Neural progenitor cell (in vitro differentiated cells): ENCODE measurements around the gene GPAM. TPM values are rescaled to one million over a fixed set of nuclear protein-coding genes. Genes with fewer than 3 reads are reported as not detected.
"Not testable (repeated sequence)": the region's sequence is repeated elsewhere in the genome, so short reads cannot be mapped to it uniquely, and the experiment has no call there.

Experiments used
- DNase-seq: peaks from one replicate; pipeline ENCODE4 v3.0.0-alpha.2; 2016; ENCODE audit warnings: low spot score
- H2AFZ ChIP-seq: fragments of 200-600 bp; sonication (generic); replicated peaks from 2 replicates; pipeline ENCODE4 v1.6.1; 2016; ENCODE audit warnings: antibody characterized with exemption
- H3F3A ChIP-seq: fragments of 200-600 bp; sonication (generic); 2 replicates; pipeline ENCODE4 v1.6.1; 2016; ENCODE audit warnings: antibody characterized with exemption, low read depth
- H3K27ac ChIP-seq: fragments of 200-600 bp; sonication (generic); 2 replicates; pipeline ENCODE4 v1.5.1; 2016; ENCODE audit warnings: mild to moderate bottlenecking
- H3K27me3 ChIP-seq: fragments of 200-600 bp; sonication (generic); 2 replicates; pipeline ENCODE4 v1.6.1; 2016; ENCODE audit warnings: mild to moderate bottlenecking, moderate library complexity
- H3K36me3 ChIP-seq: fragments of 200-600 bp; sonication (generic); 2 replicates; pipeline ENCODE4 v1.5.1; 2016
- H3K4me1 ChIP-seq: fragments of 200-600 bp; sonication (generic); 2 replicates; pipeline ENCODE4 v1.6.1; 2016; ENCODE audit warnings: mixed run types
- H3K4me2 ChIP-seq: fragments of 200-600 bp; sonication (generic); 2 replicates; pipeline ENCODE4 v1.6.1; 2016
- H3K4me3 ChIP-seq: fragments of 200-600 bp; sonication (generic); 2 replicates; pipeline ENCODE4 v1.5.1; 2016
- H3K79me2 ChIP-seq: fragments of 200-600 bp; sonication (generic); 2 replicates; pipeline ENCODE4 v1.6.1; 2016; ENCODE audit warnings: low read depth
- H3K9ac ChIP-seq: fragments of 200-600 bp; sonication (generic); 2 replicates; pipeline ENCODE4 v1.6.1; 2016
- H3K9me3 ChIP-seq: fragments of 200-600 bp; sonication (generic); 2 replicates; pipeline ENCODE4 v1.5.1; 2016; ENCODE audit warnings: low read depth
- H4K20me1 ChIP-seq: fragments of 200-600 bp; sonication (generic); 2 replicates; pipeline ENCODE4 v1.6.1; 2016; ENCODE audit warnings: low read depth
- H3K27ac Mint-ChIP-seq: 3 replicates; pipeline ENCODE4 v1.8.0; 2021; ENCODE audit warnings: mixed read lengths
- H3K27me3 Mint-ChIP-seq: 2 replicates; pipeline ENCODE4 v1.8.0; 2022; ENCODE audit warnings: low read depth, mild to moderate bottlenecking, inconsistent platforms, moderate library complexity, mixed read lengths; ENCODE audit not compliant: insufficient read depth
- H3K36me3 Mint-ChIP-seq: 3 replicates; pipeline ENCODE4 v1.8.0; 2021; ENCODE audit warnings: mixed read lengths
- H3K4me1 Mint-ChIP-seq: 3 replicates; pipeline ENCODE4 v1.8.0; 2021; ENCODE audit warnings: mixed read lengths
- H3K4me3 Mint-ChIP-seq: 3 replicates; pipeline ENCODE4 v1.8.0; 2021; ENCODE audit warnings: mild to moderate bottlenecking, moderate library complexity, mixed read lengths
- H3K9me3 Mint-ChIP-seq: 3 replicates; pipeline ENCODE4 v1.8.0; 2020; ENCODE audit warnings: mixed read lengths
- EZH2 ChIP-seq: fragments of 200-600 bp; sonication (generic); IDR thresholded peaks from 2 replicates; pipeline ENCODE4 v1.6.1; 2017; ENCODE audit warnings: antibody characterized with exemption, mild to moderate bottlenecking, moderate library complexity
- EZH2phosphoT487 ChIP-seq: fragments of 200-600 bp; sonication (generic); IDR thresholded peaks from 2 replicates; pipeline ENCODE4 v1.6.1; 2017; ENCODE audit warnings: antibody characterized with exemption
- total RNA-seq: library from RNA; depleted of rRNA; stranded (reverse); fragments of >200 nt; gene quantifications from 2 replicates; pipeline ENCODE4 v1.2.3, GENCODE V29; 2015; ENCODE audit warnings: low replicate concordance
- TF ChIP-seq, protein P1 (sequence below): fragments of 200-600 bp; sonication (generic); IDR thresholded peaks from 2 replicates; pipeline ENCODE4 v1.5.1; 2017; ENCODE audit warnings: antibody characterized with exemption, mild to moderate bottlenecking

The GPAM gene
- total RNA-seq, 1 donor from 2014 or later, result 18.9 TPM

DNA sequence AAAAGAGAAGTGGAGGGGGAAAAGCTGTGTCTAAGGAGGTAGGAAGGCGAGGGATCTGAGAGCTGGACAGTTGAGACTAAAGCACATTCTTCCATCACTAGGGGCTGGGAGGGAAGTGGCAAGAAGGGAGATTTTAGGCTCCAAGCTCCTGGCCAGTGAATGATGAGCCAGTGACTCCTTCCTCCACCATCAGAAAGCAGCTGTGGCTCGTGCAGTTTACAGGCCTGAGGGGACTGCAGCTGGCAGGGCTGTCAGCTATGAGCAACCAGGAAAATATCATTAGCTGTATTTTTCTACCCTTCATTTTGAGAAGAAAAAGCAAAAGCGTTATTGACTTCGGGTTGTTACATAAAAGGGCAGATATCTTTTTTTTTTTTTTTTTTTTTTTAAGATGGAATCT is 60.7 kb downstream of the GPAM start:
- H3K36me3 Mint-ChIP-seq, result no peaks in the 10 kb centered on the region
- H3K4me1 ChIP-seq, result no peaks in the 10 kb centered on the region
- no peak overlapping the region for H3K4me3 ChIP-seq
- H3K4me2 ChIP-seq, result no peak overlapping the region
- H3K27ac Mint-ChIP-seq, result no peak overlapping the region
- H3K27ac ChIP-seq, result no peak overlapping the region
- no peaks in the 10 kb centered on the region for H3K36me3 ChIP-seq
- H3K27me3 ChIP-seq, result no peaks in the 10 kb centered on the region
- no peak overlapping the region for H2AFZ ChIP-seq
- H3K9me3 ChIP-seq, result no peaks in the 10 kb centered on the region
- H3K27me3 Mint-ChIP-seq, result peaks cover 14% of the 10 kb centered on the region
- H3K4me1 Mint-ChIP-seq, result peaks cover 2% of the 10 kb centered on the region
- H3K79me2 ChIP-seq, result no peaks in the 10 kb centered on the region
- H3K9me3 Mint-ChIP-seq, result peaks cover 2% of the 10 kb centered on the region
- no peak for DNase-seq
- H4K20me1 ChIP-seq, result no peaks in the 10 kb centered on the region
- no peaks in the 10 kb centered on the region for H3F3A ChIP-seq
- TF ChIP-seq, protein P1, sequence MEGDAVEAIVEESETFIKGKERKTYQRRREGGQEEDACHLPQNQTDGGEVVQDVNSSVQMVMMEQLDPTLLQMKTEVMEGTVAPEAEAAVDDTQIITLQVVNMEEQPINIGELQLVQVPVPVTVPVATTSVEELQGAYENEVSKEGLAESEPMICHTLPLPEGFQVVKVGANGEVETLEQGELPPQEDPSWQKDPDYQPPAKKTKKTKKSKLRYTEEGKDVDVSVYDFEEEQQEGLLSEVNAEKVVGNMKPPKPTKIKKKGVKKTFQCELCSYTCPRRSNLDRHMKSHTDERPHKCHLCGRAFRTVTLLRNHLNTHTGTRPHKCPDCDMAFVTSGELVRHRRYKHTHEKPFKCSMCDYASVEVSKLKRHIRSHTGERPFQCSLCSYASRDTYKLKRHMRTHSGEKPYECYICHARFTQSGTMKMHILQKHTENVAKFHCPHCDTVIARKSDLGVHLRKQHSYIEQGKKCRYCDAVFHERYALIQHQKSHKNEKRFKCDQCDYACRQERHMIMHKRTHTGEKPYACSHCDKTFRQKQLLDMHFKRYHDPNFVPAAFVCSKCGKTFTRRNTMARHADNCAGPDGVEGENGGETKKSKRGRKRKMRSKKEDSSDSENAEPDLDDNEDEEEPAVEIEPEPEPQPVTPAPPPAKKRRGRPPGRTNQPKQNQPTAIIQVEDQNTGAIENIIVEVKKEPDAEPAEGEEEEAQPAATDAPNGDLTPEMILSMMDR, result no peak
- H3K9ac ChIP-seq, result no peak overlapping the region
- H3K4me3 Mint-ChIP-seq, result no peak overlapping the region

DNA sequence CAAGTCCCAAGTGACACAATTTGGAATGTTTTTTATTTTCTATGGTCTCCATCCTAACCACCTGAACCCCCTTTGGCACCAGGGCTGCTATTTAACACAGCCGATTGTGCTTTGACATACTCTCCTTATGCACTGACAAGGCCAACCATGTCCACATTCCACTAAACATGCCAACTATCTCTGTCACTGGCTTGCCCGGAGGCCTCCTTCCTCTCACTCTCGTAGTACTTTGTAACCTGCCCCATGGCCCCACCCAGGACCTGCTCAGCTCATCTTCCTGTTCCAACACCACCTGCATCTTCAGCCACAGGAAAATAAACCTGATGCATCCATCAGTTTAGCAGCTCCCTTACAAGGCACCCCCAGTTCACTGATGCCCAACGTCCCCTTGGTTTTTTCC is 63.1 kb downstream of the GPAM start:
- no peaks in the 10 kb centered on the region for H3K27me3 ChIP-seq
- H3K4me1 ChIP-seq, result no peaks in the 10 kb centered on the region
- no peaks in the 10 kb centered on the region for H3K36me3 ChIP-seq
- no peak overlapping the region for H3K27ac ChIP-seq
- H3K79me2 ChIP-seq, result no peaks in the 10 kb centered on the region
- Mint-ChIP-seq H3K36me3 (no peaks in the 10 kb centered on the region), H3K4me1 (no peaks in the 10 kb centered on the region), H3K27me3 (peaks cover 12% of the 10 kb centered on the region), H3K9me3 (peaks cover 2% of the 10 kb centered on the region), H3K27ac (no peak overlapping the region), H3K4me3 (no peak overlapping the region)
- H4K20me1 ChIP-seq, result no peaks in the 10 kb centered on the region
- DNase-seq, result no peak
- no peak overlapping the region for H3K4me2 ChIP-seq
- H3F3A ChIP-seq, result no peaks in the 10 kb centered on the region
- H3K9me3 ChIP-seq, result no peaks in the 10 kb centered on the region
- TF ChIP-seq, protein P1, result no peak
- no peak for TF ChIP-seq EZH2phosphoT487
- no peak for TF ChIP-seq EZH2
- H3K9ac ChIP-seq, result no peak overlapping the region
- no peak overlapping the region for H2AFZ ChIP-seq
- no peak overlapping the region for H3K4me3 ChIP-seq

DNA sequence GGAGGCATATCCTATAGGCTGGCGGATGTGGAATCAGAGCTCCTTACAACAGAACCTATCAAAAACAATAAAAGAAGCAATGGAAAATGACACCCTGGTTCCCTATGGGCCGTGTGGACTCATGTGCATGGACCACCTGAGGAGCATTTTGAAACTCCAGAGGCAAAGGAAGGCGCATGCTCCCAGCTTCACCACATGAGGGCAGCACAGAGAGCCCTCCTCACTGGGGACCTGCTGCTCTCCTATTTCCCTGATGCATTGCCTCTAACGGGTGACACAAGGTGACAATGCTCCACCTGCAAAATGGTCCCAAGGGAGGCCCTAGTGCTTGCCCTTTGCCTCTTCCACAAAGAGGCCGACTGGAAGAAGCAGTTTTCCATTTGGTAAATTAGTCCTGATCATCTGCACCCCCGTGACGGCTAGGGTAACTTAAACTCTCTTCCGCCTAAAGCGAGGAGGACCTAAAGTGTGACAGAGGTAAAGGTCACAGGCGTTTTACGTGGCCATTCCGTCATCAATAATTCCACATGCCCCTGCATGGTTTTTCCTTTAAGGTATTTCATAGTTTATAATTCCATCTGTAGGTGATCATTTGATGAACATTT is 67.7 kb downstream of the GPAM start:
- Histone ChIP-seq H2AFZ (no peak overlapping the region), H3K9ac (no peak overlapping the region), H3F3A (no peaks in the 10 kb centered on the region), H3K4me3 (no peak overlapping the region), H4K20me1 (no peaks in the 10 kb centered on the region), H3K27me3 (no peaks in the 10 kb centered on the region), H3K4me1 (no peaks in the 10 kb centered on the region), H3K9me3 (no peaks in the 10 kb centered on the region), H3K27ac (no peak overlapping the region), H3K79me2 (no peaks in the 10 kb centered on the region), H3K36me3 (no peaks in the 10 kb centered on the region), H3K4me2 (no peak overlapping the region)
- TF ChIP-seq EZH2phosphoT487 (no peak), EZH2 (no peak)
- TF ChIP-seq, protein P1, result peak; percentile 71
- Mint-ChIP-seq H3K27ac (no peak overlapping the region), H3K4me3 (no peak overlapping the region), H3K36me3 (no peaks in the 10 kb centered on the region), H3K4me1 (no peaks in the 10 kb centered on the region), H3K27me3 (peaks cover 2% of the 10 kb centered on the region), H3K9me3 (peaks cover 2% of the 10 kb centered on the region)
- DNase-seq, result peak; percentile 60

DNA sequence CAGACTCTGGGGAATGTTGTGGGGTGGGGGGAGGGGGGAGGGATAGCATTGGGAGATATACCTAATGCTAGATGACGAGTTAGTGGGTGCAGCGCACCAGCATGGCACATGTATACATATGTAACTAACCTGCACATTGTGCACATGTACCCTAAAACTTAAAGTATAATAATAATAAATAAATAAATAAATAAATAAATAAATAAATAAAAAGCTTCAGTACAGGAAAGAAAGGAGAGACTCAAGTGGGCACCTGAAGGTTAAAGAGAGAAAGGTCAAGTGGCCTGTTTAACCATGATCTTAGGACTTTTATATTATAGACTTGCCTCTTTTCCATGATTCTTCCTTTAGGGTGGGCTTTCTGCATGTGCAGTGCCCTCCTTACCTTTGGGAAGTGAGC is 73.8 kb downstream of the GPAM start:
- H3K9me3 ChIP-seq, H3K27me3 Mint-ChIP-seq, H3K4me3 Mint-ChIP-seq: not testable (repeated sequence)

More for the DNA sequence above, 73.8 kb downstream of the GPAM start:
- H4K20me1 ChIP-seq, H3K9ac ChIP-seq, H3K36me3 ChIP-seq, H3K27me3 ChIP-seq, H3F3A ChIP-seq, DNase-seq, H3K9me3 Mint-ChIP-seq, H3K4me1 Mint-ChIP-seq, H2AFZ ChIP-seq, H3K79me2 ChIP-seq, H3K4me1 ChIP-seq, H3K36me3 Mint-ChIP-seq, H3K4me2 ChIP-seq, H3K4me3 ChIP-seq, H3K27ac ChIP-seq, H3K27ac Mint-ChIP-seq: not testable (repeated sequence)

Other genes starting within 250 kb of the GPAM start
- gene TECTB, start 99.6 kb upstream of the GPAM start, total RNA-seq, result not detected in 2 replicates
- not detected in 2 replicates for gene ACSL5, start 190.4 kb upstream of the GPAM start, total RNA-seq